Posterior cingulate gyrus (tissue), 11 donors: ENCODE data around the gene SEC61G.

Experiments used
- DNase-seq, 10 donors: peaks; one replicate each; pipeline versions ENCODE4 v3.0.0 to v3.0.0-alpha.2; 2020 to 2021; ENCODE audit warnings: mixed read lengths in 3 of 10
- intact Hi-C: fragments of 100-400 bp; cut with DNase I; formaldehyde crosslinking; loops from one replicate; pipeline ENCODE4 v1.15.1; 2023

SEC61G gene

DNA sequence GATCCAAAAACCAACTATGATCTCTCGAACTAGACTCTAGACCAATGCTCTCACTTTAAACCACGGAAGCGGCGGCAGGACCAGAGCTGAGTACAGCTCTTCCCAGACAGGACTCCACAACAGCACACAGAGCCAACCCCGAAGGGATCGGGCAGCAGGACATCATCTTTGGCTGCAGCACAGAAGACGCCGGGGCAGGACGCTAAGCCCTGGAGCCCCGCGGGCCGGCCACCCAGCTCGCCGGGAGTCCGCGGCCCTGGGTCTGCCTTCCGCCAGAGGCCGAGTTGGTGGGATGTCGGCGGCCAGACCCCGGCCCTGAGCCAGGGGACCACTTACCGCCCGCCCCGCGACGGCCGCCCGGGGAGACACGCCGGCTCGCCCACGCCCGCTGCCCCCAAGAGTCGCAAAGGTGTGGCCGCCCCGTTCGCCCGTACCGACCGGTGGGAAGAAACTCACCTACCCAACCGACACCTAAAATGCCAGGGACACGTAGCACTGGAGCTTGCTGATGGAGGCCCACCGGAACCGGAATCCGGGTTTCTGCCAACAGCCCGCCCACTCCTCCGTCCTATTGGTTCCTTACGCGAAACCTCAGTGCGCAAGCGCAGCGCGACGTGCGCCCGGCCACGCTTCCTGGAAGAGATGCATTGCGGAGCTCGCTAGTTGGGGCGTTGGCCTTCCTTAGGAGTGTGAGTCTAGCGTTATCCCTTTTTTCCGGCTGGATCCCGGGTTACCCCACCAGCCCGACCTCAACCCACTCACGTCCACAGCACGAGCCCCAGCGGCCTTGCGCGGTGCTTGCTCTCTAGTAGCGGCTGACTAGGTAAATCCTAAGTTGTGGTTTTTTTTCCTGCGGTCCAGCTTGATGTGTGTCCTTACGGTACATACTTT, at the start of gene SEC61G:
TSS of gene SEC61G (minus strand) at position 510 of the 891 bp plus-strand sequence. CDS start 1,623 bp downstream, outside the sequence.
- DNase-seq, result peak; percentile 94 to 99 (median 96)

DNA sequence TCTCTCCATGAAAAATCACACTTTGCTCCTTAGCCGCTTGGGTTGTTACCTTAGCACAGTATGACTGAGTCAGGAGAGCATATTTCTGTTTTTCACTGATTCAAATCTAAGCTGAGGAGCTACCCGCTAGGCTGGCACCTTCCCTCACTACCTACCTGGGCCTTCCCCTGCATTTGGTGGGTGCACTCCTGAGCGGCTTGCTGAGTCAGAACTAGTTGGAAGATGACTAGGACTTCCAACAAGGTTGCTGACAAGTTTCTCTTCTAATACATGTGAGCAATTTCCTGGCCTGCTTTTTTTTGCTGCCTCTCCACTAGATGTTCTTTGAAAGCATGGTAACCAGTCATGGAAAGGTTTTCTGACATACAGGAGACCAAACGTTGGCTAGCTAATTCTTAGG, 43.8 kb upstream of the SEC61G start:
- intact Hi-C loops, result no loop called here
- DNase-seq, result no peak

More for the DNA sequence above, at the start of gene SEC61G:
- intact Hi-C loops, result no loop called here

- no peak for DNase-seq
- intact Hi-C loops, result no loop called here
These were observed 43.1 kb upstream of the SEC61G start for GRCh38 chr7:54802114-54802513.

GRCh38 chr7:54799792-54800191, 40.8 kb upstream of the SEC61G start:
- DNase-seq, result no peak
- intact Hi-C loops, result no loop called here

- intact Hi-C loops, result no loop called here
- DNase-seq, result no peak
These were observed 39.5 kb upstream of the SEC61G start for GRCh38 chr7:54798530-54798929.

- intact Hi-C loops, result no loop called here
- DNase-seq, result no peak
These were observed 37.8 kb upstream of the SEC61G start for GRCh38 chr7:54796853-54797252.

DNA sequence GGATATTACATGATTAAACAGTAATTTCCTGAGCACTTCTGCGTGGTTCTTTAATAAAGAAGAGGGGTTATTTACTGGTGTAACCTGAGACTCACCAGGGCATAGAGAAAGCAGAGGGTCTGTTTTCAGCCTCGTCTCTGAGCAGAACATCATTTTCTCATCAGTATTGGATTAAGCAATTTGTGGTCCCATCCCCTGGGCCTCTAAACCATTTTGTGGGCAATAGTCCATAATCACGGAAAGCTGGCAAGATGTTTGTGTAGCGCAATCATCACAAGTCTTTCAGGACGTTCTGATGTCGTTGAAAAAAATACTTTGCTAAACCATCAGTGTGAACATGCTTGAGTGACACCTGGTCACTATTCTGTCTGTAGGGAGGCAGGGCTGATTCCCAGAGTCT, 37.1 kb upstream of the SEC61G start:
- intact Hi-C loops, result no loop called here
- DNase-seq, result no peak

DNA sequence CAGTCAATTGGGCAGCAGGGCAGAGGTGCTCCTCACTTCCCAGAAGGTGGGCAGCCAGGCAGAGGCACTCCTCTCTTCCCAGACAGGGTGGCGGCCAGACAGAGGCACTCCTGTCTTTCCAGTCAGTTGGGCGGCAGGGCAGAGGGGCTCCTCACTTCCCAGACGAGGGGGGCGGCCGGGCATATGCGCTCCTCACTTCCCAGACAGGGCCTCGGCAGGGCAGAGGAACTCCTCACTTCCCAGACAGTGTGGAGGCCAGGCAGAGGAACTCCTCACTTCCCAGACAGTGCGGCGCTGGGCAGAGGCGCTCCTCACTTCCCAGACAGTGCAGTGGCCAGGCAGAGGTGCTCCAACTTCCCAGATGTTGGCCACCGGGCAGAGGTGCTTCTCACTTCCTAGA, 33.4 kb upstream of the SEC61G start:
- peak in 1 of 10 donors; percentile 82 for DNase-seq
- intact Hi-C loops, result no loop called here

DNA sequence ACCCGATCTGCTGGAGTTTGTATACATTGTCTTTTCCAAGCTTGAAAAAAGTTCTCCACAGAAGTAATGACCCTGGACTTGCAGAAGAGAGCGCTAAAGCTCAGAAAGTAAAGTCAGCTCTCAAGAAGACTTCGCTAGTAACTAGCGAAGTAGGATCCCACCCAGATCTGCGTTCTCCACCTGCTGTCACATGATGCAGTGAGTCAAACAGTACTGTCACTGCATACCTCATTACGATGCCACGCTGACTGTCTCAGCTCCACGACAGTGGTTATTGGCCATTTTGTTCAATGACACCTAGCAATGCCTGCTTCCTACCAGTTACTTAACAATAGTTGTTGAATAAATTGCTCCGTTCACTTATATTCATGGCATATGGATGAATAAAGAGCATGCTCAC, 29.7 kb upstream of the SEC61G start:
- intact Hi-C loops, result loop anchor here (1.0 kb wide), 1 partner anchor 467 kb away; no protein-coding TSS in a partner anchor
- peak in 3 of 10 donors; percentile 14 to 28 (median 21) for DNase-seq

GRCh38 chr7:54785261-54785660, 26.2 kb upstream of the SEC61G start:
- intact Hi-C loops, result no loop called here
- DNase-seq, result no peak

DNA sequence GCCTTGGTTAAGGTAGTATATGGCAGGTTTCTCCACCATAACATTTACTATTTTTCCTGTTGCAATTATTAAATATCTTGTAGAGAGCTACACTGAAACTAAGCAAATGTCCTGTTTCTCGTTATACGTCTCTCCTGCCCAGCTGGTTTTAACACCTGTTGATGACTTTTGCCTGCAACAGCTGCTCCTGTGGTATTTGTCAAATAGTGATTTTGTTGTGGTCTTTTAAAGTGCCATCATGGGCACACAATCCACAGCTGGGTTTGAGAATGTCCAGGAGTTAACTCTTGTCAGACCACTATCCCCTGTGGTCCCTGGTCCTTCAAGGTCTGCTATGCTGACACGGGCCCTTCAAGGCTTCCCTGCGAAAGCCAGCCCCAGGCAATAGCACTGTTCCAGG, 24.9 kb upstream of the SEC61G start:
- intact Hi-C loops, result no loop called here
- DNase-seq, result no peak

GRCh38 chr7:54782829-54783228, 23.8 kb upstream of the SEC61G start:
- intact Hi-C loops, result no loop called here
- no peak for DNase-seq

- intact Hi-C loops, result no loop called here
- DNase-seq, result no peak
These were observed 23.3 kb upstream of the SEC61G start for GRCh38 chr7:54782314-54782713.

DNA sequence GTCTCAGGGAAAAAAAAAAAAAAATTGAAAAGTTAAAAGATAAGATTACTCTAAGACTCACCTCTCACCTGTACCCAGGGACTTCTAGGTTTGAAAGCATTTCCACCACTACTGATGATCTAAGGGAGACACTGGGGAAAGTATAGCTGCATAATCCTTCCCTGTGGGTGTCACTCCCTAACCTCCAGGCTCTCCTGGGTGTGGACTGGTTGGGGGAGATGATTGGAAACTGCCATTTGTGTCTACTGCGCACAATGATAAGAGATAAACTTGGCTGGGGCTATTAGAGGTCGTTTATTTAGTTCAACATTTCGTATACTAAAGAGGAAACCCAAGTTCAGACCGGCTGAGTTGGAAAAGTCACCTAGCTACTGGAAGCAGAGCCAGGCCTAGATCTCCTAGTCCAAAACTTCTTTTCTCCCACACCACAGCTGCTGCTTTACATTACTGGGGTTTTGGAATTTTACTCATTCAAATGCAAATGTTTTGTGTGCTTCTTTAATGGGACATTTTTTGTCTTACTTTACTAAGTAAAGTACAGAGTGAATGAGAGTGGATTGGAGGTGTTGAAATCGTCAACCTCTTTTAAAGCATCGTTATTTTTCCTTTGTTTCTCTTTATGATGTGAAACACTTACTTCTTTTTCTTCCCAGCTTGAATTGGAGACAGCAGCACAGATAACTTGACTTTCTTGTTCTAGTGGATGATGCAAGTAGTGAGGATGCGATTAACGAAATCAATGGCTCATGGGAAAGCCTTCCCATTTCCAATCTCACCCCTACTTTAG, 22.3 kb upstream of the SEC61G start:
- intact Hi-C loops, result no loop called here
- DNase-seq, result no peak

DNA sequence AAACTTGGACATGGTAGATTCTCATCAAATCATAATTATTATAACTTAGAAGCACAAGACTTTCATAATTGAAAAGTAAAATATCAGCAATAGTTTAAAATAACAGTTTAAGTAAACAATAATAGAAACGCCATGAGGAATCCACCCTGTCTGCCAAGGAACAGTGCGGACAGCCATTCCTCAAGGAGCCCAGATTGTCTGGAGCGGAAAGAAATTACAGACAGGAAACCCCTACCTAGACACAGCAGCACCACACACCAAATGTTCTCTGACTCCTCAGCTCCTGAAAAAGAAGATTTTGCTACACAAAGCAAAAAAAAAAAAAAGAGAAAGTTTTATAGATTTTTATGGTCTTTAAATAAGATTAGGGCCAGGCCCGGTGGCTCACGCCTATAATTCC, 21.5 kb upstream of the SEC61G start:
- intact Hi-C loops, result no loop called here
- no peak for DNase-seq

DNA sequence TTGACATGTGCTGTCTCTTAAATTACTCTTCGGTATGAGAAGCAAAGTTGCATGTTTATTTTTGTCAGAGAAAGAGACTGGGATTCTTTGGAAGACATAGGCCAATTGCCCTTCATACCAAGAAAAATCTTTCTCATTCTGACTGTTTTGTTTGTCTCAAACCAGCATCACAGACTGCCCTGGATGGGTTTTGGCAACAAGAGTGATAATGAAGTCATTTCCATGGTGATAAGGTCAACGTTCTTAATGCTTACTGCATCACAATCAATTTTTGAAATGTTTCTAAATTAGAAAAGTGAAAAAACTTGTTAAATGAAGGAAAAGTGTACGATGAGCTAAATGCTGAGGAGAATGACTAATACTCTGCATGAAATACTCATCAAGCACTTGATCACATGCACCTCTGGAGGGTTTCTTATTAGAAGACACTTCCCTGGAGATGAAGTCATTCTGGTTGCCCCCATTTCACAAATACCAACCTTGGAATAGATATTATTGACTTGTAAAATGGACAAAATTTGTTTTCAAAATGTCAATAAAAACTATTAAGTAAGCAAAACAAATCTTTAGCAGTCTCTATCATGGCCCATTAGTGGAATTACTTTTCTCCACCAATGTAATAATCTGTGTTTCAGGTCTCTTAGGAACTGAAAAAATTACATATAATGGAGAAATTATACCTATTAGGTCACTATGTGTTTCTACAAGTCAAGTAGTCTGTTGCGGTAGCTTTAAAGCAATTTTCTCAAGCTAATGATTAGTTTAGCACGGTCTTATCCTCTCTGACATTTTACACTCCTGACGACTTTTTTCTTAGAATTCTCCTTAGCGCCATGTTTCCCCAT, 19.9 kb upstream of the SEC61G start:
- DNase-seq, result no peak
- intact Hi-C loops, result no loop called here

DNA sequence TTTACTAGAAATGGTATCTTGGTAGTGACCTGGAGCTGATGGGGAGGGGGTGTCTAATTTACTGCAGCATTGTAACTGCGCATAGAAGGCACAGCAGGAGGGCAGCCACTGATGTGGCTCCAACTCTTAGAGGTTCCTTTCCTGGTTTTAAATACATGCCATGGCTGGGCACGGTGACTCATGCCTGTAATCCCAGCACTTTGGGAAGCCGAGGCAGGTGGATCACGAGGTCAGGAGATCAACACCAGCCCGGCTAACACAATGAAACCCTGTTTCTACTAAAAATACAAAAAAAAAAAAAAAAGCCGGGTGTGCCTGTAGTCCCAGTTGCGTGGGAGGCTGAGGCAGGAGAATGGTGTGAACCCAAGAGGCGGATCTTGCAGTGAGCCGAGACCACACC, 19.2 kb upstream of the SEC61G start:
- no peak for DNase-seq
- intact Hi-C loops, result no loop called here

DNA sequence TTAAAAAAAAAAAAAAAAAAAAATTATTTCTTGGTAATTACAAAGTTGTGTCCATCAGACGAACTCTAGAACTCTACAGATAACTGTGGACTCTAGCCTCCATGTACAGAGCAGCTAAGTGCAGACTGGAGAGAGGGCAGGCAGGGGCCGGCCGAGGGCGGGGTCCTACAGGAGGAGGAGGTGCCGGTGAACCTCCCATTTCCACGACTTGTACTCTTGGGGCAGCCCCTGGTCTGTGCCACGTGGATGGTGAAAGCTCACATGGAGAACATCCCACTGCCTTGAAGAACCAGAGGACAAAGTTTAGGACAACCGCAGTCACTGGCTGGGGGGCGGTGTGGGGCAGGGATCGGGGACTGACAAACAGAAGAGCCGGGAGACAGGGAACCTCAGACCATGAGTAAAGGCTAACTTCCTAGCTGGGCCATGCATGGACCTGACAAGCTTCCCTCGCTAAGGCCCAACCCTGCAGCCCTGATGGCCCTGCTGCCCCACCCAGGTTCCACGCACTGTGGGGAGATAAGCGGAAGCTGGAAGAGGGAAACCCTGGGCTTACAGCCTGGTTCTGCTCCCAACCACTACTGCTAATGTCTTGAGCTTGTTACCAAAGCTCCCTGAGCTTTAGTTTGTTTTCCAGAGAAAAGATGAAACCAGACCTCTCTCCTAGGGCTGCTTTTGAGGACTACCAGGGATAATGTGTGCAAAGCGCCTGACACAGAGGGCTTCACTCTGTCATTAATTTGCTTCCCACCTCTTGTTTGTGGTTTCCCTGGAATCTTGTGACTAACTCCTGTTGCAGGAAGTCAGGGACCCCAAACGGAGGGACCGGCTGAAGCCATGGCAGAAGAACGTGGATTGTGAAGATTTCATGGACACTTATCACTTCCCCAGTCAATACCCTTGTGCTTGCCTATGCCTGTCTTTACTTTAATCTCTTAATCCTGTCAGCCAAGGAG, 16.1 kb upstream of the SEC61G start:
- intact Hi-C loops, result loop anchor here (1.0 kb wide), 1 partner anchor 480 kb away; no protein-coding TSS in a partner anchor

More for the DNA sequence above, 16.1 kb upstream of the SEC61G start:
- no peak for DNase-seq
